Neuronal stem cell (in vitro differentiated cells): Measurements from ENCODE around the gene FDXR.
A peak's percentile ranks its signal among the peaks of the same experiment; 100 is the strongest.

Source experiments
- DNase-seq: peaks from one replicate; pipeline ENCODE4 v3.0.0-alpha.2; 2013; ENCODE audit warnings: low spot score
- H2AFZ ChIP-seq: one replicate; pipeline ENCODE4 v1.6.1; 2013; ENCODE audit warnings: mild to moderate bottlenecking, low read length, inconsistent platforms
- H2AK5ac ChIP-seq: 2 replicates; pipeline ENCODE4 v1.6.1; 2013; ENCODE audit warnings: low read depth, mild to moderate bottlenecking, inconsistent platforms, low read length, moderate library complexity, mixed read lengths
- H2BK120ac ChIP-seq: 2 replicates; pipeline ENCODE4 v1.6.1; 2013; ENCODE audit warnings: low read depth, mild to moderate bottlenecking, inconsistent platforms, low read length, moderate library complexity, mixed read lengths
- H2BK12ac ChIP-seq: one replicate; pipeline ENCODE4 v1.6.1; 2013; ENCODE audit warnings: low read length, inconsistent platforms
- H2BK15ac ChIP-seq: 2 replicates; pipeline ENCODE4 v1.6.1; 2013; ENCODE audit warnings: mild to moderate bottlenecking, low read length, inconsistent platforms, mixed read lengths
- H2BK5ac ChIP-seq: one replicate; pipeline ENCODE4 v1.6.1; 2013; ENCODE audit warnings: inconsistent platforms, mild to moderate bottlenecking, low read length, moderate library complexity
- H3K14ac ChIP-seq: one replicate; pipeline ENCODE4 v1.6.1; 2013; ENCODE audit warnings: low read length, inconsistent platforms
- H3K18ac ChIP-seq: 2 replicates; pipeline ENCODE4 v1.6.1; 2013; ENCODE audit warnings: low read length, inconsistent platforms
- H3K23ac ChIP-seq: 2 replicates; pipeline ENCODE4 v1.6.1; 2013; ENCODE audit warnings: low read depth, mild to moderate bottlenecking, mixed read lengths, low read length, inconsistent platforms; ENCODE audit not compliant: poor library complexity
- H3K27ac ChIP-seq: replicated peaks from 3 replicates; pipeline ENCODE4 v1.5.1; 2013; ENCODE audit warnings: low read length, inconsistent platforms
- H3K27me3 ChIP-seq, 3 experiments: 2 replicates each; pipeline ENCODE4 v1.6.1; 2013; ENCODE audit warnings: low read length in 3 of 3, mild to moderate bottlenecking in 2 of 3, inconsistent platforms in 1 of 3, low read depth in 1 of 3, mixed read lengths in 1 of 3, moderate library complexity in 1 of 3; ENCODE audit not compliant: control insufficient read depth in 3 of 3, insufficient read depth in 3 of 3
- H3K36me3 ChIP-seq, 2 donors: replicated peaks in 1 of 2; 2 replicates each; pipeline ENCODE4 v1.6.1; 2013; ENCODE audit warnings: low read length in 2 of 2; ENCODE audit not compliant: control insufficient read depth in 2 of 2, insufficient read depth in 2 of 2
- H3K4ac ChIP-seq: 2 replicates; pipeline ENCODE4 v1.6.1; 2013; ENCODE audit warnings: inconsistent platforms, mild to moderate bottlenecking, low read length, moderate library complexity
- H3K4me1 ChIP-seq, 2 donors: 1 replicate in 1 of 2; 2 replicates in 1 of 2; pipeline ENCODE4 v1.6.1; 2013; ENCODE audit warnings: low read length in 2 of 2, low read depth in 1 of 2; ENCODE audit not compliant: control insufficient read depth in 2 of 2, insufficient read depth in 1 of 2
- H3K4me2 ChIP-seq: one replicate; pipeline ENCODE4 v1.6.1; 2013; ENCODE audit warnings: mild to moderate bottlenecking, low read length, inconsistent platforms; ENCODE audit not compliant: insufficient read depth, poor library complexity, severe bottlenecking
- H3K4me3 ChIP-seq, 2 donors: 2 replicates each; pipeline ENCODE4 v1.5.1; 2013; ENCODE audit warnings: low read length in 2 of 2, mild to moderate bottlenecking in 2 of 2, inconsistent platforms in 1 of 2, moderate library complexity in 1 of 2
- H3K79me1 ChIP-seq: one replicate; pipeline ENCODE4 v1.6.1; 2013; ENCODE audit warnings: low read depth, mild to moderate bottlenecking, inconsistent platforms, low read length, moderate library complexity
- H3K9ac ChIP-seq: one replicate; pipeline ENCODE4 v1.6.1; 2013; ENCODE audit warnings: mild to moderate bottlenecking, low read depth, low read length, inconsistent platforms; ENCODE audit not compliant: poor library complexity
- H3K9me3 ChIP-seq, 2 donors: replicated peaks in 1 of 2; 2 replicates each; pipeline versions ENCODE3 to v1.6.1; 2013; ENCODE audit warnings: low read length in 2 of 2, mild to moderate bottlenecking in 2 of 2, inconsistent platforms in 1 of 2, low read depth in 1 of 2, mixed read lengths in 1 of 2, moderate library complexity in 1 of 2; ENCODE audit not compliant: control insufficient read depth in 2 of 2, insufficient read depth in 1 of 2
- H4K8ac ChIP-seq: one replicate; pipeline ENCODE4 v1.6.1; 2013; ENCODE audit warnings: low read depth, mild to moderate bottlenecking, inconsistent platforms, low read length, moderate library complexity
- H4K91ac ChIP-seq: one replicate; pipeline ENCODE4 v1.6.1; 2013; ENCODE audit warnings: low read length, low read depth, mild to moderate bottlenecking, inconsistent platforms; ENCODE audit not compliant: poor library complexity
- WGBS, 2 donors: extraction: QIAGEN DNeasy Blood & Tissue Kit; methylation state at CpG; one replicate each; pipeline ENCODE4 v1.1.7; 2013; ENCODE audit warnings: missing lambda C conversion rate in 2 of 2, mixed read lengths in 1 of 2; ENCODE audit not compliant: insufficient read length in 2 of 2, insufficient replicate concordance in 1 of 2; ENCODE audit errors: extremely low coverage in 2 of 2; 5-methylcytosine and 5-hydroxymethylcytosine counted together

Gene FDXR

DNA sequence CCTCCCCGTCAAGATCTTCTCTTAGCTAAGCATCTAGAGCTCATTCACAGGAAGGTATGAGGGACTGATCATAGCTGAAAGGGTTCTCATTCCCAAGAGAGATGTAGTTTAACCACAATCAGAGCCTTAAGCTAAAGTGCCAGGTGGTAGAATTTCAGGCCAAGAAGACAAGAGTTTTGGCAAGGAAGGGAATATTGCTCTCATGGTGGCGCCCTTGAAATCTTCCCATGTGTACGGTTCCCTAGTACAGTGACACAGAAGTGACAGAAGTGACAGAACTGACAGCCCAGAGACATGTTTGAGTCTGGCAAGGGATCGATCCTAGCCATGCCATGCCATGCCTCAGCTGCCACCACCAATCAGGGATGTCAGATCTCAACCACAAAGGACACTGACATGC, 15.6 kb downstream of the FDXR start:
- no peak for DNase-seq
- no peak overlapping the region for H3K4me3 ChIP-seq
- no peak overlapping the region for H3K23ac ChIP-seq
- WGBS, 2 donors, result 100% methylated on average over 1 of the region's 4 CpGs; no CpG with 5 or more reads in 1 of the 2 donors
- no peak overlapping the region for H2BK5ac ChIP-seq
- no peaks in the 10 kb centered on the region for H3K36me3 ChIP-seq
- H3K79me1 ChIP-seq, result peaks cover 3% of the 10 kb centered on the region
- H4K91ac ChIP-seq, result no peak overlapping the region
- H3K27ac ChIP-seq, result no peak overlapping the region
- H3K14ac ChIP-seq, result no peak overlapping the region
- H3K4me2 ChIP-seq, result no peak overlapping the region
- no peak overlapping the region for H3K4ac ChIP-seq
- no peak overlapping the region for H2BK120ac ChIP-seq
- H3K9me3 ChIP-seq, result peaks cover 0 to under 1% of the 10 kb centered on the region in 2 donors
- H3K27me3 ChIP-seq, result peaks cover 31 to 92% (median 82%) of the 10 kb centered on the region in 3 experiments
- no peak overlapping the region for H3K18ac ChIP-seq
- H2AFZ ChIP-seq, result no peak overlapping the region
- H2AK5ac ChIP-seq, result no peak overlapping the region
- H3K4me1 ChIP-seq, result peaks cover 6 to 8% of the 10 kb centered on the region in 2 donors
- no peak overlapping the region for H3K9ac ChIP-seq
- H2BK12ac ChIP-seq, result no peak overlapping the region
- H4K8ac ChIP-seq, result no peak overlapping the region
- H2BK15ac ChIP-seq, result no peak overlapping the region

DNA sequence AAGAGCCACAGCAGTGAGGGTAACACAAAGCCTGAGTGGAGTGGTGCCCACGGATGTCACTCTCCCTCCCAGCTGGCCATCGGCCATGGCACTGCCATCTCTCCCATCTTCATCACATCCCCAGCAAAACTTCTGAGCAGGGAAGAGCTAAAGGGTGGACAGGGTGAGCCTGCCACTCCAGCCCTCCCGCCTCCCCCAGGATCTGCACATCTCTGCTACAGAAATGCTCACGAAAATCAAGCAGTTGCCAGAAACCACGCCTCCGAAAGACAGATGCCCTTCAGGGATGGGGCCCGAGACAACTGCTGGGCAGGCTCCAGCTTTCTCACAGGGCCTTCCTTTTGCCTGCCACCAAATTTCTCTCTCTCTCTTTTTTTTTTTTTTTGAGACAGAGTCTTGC, 16.7 kb downstream of the FDXR start:
- H3K79me1 ChIP-seq, result peaks cover 3% of the 10 kb centered on the region
- H3K27ac ChIP-seq, result no peak overlapping the region
- WGBS, 2 donors, result no CpG with 5 or more reads among the region's 7 CpGs

DNA sequence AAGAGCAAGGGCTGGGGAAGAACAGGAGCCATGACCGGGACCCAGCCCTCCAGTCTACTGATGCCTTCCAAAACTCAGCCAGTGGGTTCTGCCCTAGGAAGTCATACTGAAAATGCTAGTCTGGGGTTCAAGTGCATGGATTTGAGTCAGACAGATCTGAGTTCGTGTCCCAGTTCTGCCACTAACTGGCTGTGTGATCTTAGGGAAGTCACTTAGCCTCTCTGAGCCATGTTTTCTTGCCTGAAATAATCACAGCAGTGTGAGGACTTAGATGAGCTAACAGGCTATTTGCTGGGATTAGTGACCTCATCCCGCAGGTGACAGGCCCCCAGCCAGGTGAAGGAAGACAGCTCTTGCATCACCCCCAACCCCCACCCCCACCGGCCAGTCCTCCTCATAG, 17.5 kb downstream of the FDXR start:
- H2BK5ac ChIP-seq, result no peak overlapping the region
- H3K4me3 ChIP-seq, result no peak overlapping the region
- no peak overlapping the region for H3K18ac ChIP-seq
- H2AFZ ChIP-seq, result no peak overlapping the region
- H3K4ac ChIP-seq, result no peak overlapping the region
- no peak overlapping the region for H2BK15ac ChIP-seq
- H3K4me2 ChIP-seq, result no peak overlapping the region
- DNase-seq, result no peak
- H3K23ac ChIP-seq, result no peak overlapping the region
- H3K4me1 ChIP-seq, result peaks cover 4 to 6% of the 10 kb centered on the region in 2 donors
- H2AK5ac ChIP-seq, result peak overlapping the region; percentile 81
- no peak overlapping the region for H2BK120ac ChIP-seq
- no CpG with 5 or more reads among the region's 4 CpGs for WGBS, 2 donors
- H3K14ac ChIP-seq, result no peak overlapping the region
- no peak overlapping the region for H2BK12ac ChIP-seq
- H3K27ac ChIP-seq, result no peak overlapping the region
- no peak overlapping the region for H4K91ac ChIP-seq
- H3K27me3 ChIP-seq, result peaks cover 17 to 95% (median 82%) of the 10 kb centered on the region in 3 experiments
- peaks cover 3% of the 10 kb centered on the region for H3K79me1 ChIP-seq
- H3K9ac ChIP-seq, result no peak overlapping the region
- H3K9me3 ChIP-seq, result peaks cover 0 to 2% of the 10 kb centered on the region in 2 donors
- no peaks in the 10 kb centered on the region for H3K36me3 ChIP-seq
- no peak overlapping the region for H4K8ac ChIP-seq

More for the DNA sequence above, 16.7 kb downstream of the FDXR start:
- Histone ChIP-seq H4K91ac (no peak overlapping the region), H3K4me3 (no peak overlapping the region), H3K23ac (no peak overlapping the region), H2AFZ (no peak overlapping the region), H3K4ac (no peak overlapping the region), H3K27me3 (peaks cover 25 to 95% (median 83%) of the 10 kb centered on the region in 3 experiments), H3K9me3 (peaks cover 0 to 2% of the 10 kb centered on the region in 2 donors), H3K4me1 (peaks cover 4 to 6% of the 10 kb centered on the region in 2 donors), H3K4me2 (no peak overlapping the region), H2BK5ac (no peak overlapping the region), H3K14ac (no peak overlapping the region), H3K9ac (no peak overlapping the region), H2BK12ac (no peak overlapping the region), H2BK120ac (no peak overlapping the region), H2BK15ac (no peak overlapping the region), H3K36me3 (no peaks in the 10 kb centered on the region), H3K18ac (no peak overlapping the region), H2AK5ac (peak overlapping the region; percentile 81), H4K8ac (no peak overlapping the region)
- DNase-seq, result no peak

DNA sequence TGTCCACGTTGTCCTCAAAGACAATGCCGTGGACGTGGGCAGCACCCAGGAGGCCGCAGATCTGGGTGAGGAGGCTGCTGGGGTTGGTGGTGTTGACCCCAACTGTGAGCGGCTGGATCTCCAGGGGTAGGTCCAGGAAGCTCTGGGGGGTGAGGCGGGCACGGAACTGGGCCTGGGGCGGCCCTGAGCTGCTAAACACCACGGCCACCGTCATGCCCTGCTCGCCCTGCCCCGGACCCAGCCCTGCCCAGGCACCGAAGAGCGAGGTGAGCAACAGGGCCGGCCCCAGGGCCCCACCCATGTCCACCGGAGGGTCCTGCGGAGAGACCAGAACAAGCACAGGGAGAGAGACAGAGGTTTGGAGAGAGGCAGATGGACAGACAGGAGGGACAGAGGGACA, 18.0 kb downstream of the FDXR start:
- H3K79me1 ChIP-seq, result peaks cover 3% of the 10 kb centered on the region
- H2BK5ac ChIP-seq, result no peak overlapping the region
- H3K4me1 ChIP-seq, result peaks cover 4 to 6% of the 10 kb centered on the region in 2 donors
- no peak overlapping the region for H3K4me3 ChIP-seq
- peak overlapping the region; percentile 71 for H3K14ac ChIP-seq
- no peak overlapping the region for H2AFZ ChIP-seq
- no peak overlapping the region for H3K23ac ChIP-seq
- DNase-seq, result no peak
- no peaks in the 10 kb centered on the region for H3K36me3 ChIP-seq
- no peak overlapping the region for H3K4ac ChIP-seq
- peak overlapping the region; percentile 44 for H3K9ac ChIP-seq
- no peak overlapping the region for H3K27ac ChIP-seq
- no CpG with 5 or more reads among the region's 17 CpGs for whole genome bisulfite sequencing, 2 donors
- no peak overlapping the region for H3K4me2 ChIP-seq
- peak overlapping the region; percentile 7 for H2BK12ac ChIP-seq
- peak overlapping the region; percentile 87 for H2BK120ac ChIP-seq
- H4K8ac ChIP-seq, result no peak overlapping the region
- H2AK5ac ChIP-seq, result peak overlapping the region; percentile 98
- H3K27me3 ChIP-seq, result peaks cover 11 to 90% (median 81%) of the 10 kb centered on the region in 3 experiments
- no peak overlapping the region for H4K91ac ChIP-seq
- H3K9me3 ChIP-seq, result peaks cover 0 to 2% of the 10 kb centered on the region in 2 donors
- peak overlapping the region; percentile 18 for H3K18ac ChIP-seq
- peak overlapping the region; percentile 94 for H2BK15ac ChIP-seq
